DND-41 (cell line): ENCODE data around the gene PDGFB.

Experiments used
- EZH2 ChIP-seq: IDR thresholded peaks from 3 replicates; pipeline ENCODE4 v1.6.1; 2012; ENCODE audit warnings: borderline replicate concordance, low read depth, mild to moderate bottlenecking, moderate library complexity, low read length, inconsistent platforms; ENCODE audit not compliant: severe bottlenecking
- TF ChIP-seq, protein P1 (sequence below): IDR thresholded peaks from 2 replicates; pipeline ENCODE4 v1.5.1; 2012; ENCODE audit warnings: borderline replicate concordance, low read length, moderate library complexity, mild to moderate bottlenecking; ENCODE audit not compliant: poor library complexity, severe bottlenecking; ENCODE audit errors: extremely low read depth

DNA sequence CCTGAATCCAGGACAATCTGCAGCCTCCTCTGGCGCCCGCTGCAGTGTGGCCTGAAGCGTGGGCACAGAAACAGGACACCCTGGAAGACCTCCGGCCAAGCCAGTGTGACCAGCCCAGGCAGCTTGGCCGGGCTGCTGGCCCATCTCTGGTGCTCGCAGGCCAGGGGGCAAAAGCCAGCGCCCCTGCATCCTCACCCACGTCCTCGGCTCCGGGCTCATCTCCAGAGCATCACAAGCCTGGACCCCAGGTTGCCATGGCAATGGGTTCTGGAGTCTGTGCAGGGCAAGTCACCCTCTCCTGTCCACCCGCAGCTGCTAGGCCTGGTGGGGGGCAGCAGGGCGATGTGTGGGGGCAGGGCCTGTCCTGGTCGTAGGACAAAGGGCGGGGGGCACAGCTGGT lies 9.3 kb upstream of the PDGFB start:
- TF ChIP-seq, protein P1, sequence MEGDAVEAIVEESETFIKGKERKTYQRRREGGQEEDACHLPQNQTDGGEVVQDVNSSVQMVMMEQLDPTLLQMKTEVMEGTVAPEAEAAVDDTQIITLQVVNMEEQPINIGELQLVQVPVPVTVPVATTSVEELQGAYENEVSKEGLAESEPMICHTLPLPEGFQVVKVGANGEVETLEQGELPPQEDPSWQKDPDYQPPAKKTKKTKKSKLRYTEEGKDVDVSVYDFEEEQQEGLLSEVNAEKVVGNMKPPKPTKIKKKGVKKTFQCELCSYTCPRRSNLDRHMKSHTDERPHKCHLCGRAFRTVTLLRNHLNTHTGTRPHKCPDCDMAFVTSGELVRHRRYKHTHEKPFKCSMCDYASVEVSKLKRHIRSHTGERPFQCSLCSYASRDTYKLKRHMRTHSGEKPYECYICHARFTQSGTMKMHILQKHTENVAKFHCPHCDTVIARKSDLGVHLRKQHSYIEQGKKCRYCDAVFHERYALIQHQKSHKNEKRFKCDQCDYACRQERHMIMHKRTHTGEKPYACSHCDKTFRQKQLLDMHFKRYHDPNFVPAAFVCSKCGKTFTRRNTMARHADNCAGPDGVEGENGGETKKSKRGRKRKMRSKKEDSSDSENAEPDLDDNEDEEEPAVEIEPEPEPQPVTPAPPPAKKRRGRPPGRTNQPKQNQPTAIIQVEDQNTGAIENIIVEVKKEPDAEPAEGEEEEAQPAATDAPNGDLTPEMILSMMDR = no peak
- no peak for TF ChIP-seq EZH2
